ENCODE data around the gene GGTA1. TPM values are rescaled to one million over a fixed set of nuclear protein-coding genes. Genes with fewer than 3 reads are reported as not detected.

GGTA1 gene
- total and polyA plus RNA-seq, 10 donors = 11.2 to 44.9 (median 23.3) TPM

DNA sequence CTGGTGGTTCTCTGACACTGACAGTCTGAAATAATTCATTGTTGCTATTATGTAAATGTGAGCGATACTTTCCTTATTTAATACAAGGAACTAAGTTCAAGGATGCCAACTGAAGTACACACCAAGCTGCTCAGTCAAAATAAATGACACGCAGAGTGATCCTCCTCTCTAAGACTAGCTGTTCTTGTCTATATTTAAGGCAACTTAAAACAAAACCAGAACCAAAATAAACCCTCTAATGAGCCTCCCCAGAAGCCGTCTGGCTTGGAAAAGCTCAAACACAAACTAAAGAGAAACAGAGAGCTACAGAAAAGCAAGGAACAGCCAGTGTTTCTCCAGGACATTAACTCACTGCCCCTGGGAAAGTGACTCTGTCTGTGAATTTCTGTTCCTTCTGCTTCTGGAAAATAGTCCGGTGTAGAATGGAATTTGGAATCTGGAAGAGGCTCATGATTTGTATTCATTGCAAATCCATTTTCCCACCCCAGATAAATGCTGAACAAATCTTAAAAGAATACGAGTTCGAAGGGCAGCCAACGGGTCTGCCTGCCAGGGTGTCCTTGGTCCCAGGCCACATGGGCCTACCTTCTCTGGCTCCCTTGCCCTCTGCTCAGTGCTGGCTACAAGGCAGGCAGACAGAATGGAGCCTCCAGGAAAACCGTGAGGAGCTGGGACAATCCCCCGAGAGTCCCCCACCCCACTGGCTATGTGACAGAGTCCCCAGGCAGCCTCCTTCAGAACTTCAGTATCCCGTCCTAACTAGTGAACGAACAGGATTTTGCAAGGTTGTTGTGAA is 14.8 kb downstream of the GGTA1 start:
- TF ChIP-seq POLR2AphosphoS5 (IDR thresholded peaks at IDR 0.05) = no peak
- no peak for TF ChIP-seq POLR2A (IDR thresholded peaks at IDR 0.05)
- TF ChIP-seq, protein P1, sequence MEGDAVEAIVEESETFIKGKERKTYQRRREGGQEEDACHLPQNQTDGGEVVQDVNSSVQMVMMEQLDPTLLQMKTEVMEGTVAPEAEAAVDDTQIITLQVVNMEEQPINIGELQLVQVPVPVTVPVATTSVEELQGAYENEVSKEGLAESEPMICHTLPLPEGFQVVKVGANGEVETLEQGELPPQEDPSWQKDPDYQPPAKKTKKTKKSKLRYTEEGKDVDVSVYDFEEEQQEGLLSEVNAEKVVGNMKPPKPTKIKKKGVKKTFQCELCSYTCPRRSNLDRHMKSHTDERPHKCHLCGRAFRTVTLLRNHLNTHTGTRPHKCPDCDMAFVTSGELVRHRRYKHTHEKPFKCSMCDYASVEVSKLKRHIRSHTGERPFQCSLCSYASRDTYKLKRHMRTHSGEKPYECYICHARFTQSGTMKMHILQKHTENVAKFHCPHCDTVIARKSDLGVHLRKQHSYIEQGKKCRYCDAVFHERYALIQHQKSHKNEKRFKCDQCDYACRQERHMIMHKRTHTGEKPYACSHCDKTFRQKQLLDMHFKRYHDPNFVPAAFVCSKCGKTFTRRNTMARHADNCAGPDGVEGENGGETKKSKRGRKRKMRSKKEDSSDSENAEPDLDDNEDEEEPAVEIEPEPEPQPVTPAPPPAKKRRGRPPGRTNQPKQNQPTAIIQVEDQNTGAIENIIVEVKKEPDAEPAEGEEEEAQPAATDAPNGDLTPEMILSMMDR (IDR thresholded peaks at IDR 0.05 in 8 of 11, conservative IDR thresholded peaks at IDR 0.05 in 3 of 11) = no peak
- Histone ChIP-seq H3K27ac (peak overlapping the region in 7 of 8 donors; percentile 35 to 84 (median 74)), H3K4me1 (peaks cover 23 to 54% (median 36%) of the 10 kb centered on the region in 6 donors), H3K9me3 (no peaks in the 10 kb centered on the region), H3K27me3 (replicated peaks in 1 of 7) (no peaks in the 10 kb centered on the region), H3K36me3 (no peaks in the 10 kb centered on the region), H3K4me3 (no peak overlapping the region)
- 53 to 69% (median 59%) methylated on average over 11 of the region's 11 CpGs for WGBS, 5 donors
- no peak for DNase-seq
- intact Hi-C loops (cut with DNase I; ENCODE audit: low total_unique reads) = no loop called here

DNA sequence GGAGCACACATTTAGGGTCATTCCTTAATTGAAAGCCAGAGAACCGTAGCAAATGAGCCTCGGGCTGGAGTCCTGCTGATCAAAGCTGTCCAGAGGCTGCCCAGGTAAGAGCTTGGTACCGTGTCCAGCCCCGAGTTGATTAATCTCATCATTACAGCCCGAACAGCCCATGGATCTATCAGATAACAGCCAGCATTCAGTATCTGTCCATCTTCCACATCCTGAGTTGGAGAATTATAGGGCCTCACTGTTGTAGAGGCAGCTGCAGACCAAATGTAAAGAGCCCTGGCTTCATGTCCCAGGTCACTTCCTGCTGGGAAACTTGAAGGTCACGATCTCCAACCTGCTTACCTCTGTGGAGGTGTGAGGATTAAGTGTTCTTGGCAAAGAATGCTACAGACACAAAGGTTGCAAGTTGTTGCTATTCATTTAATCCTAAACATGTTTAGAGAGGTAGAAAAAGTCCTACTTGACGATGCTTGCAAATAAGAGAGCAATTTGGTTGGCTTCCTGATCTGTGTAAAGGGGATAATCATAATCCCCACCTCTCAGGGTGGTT is 16.1 kb downstream of the GGTA1 start:
- no peaks in the 10 kb centered on the region for H3K36me3 ChIP-seq
- H3K4me3 ChIP-seq = no peak overlapping the region
- TF ChIP-seq, protein P1 (IDR thresholded peaks at IDR 0.05 in 8 of 11, conservative IDR thresholded peaks at IDR 0.05 in 3 of 11) = no peak
- TF ChIP-seq POLR2A (IDR thresholded peaks at IDR 0.05) (no peak), POLR2AphosphoS5 (IDR thresholded peaks at IDR 0.05) (no peak)
- intact Hi-C loops (cut with DNase I; ENCODE audit: low total_unique reads) = no loop called here
- H3K27me3 ChIP-seq (replicated peaks in 1 of 7) = no peaks in the 10 kb centered on the region
- H3K27ac ChIP-seq = no peak overlapping the region
- WGBS, 5 donors = 70 to 81% (median 77%) methylated on average over 5 to 7 of the region's 7 CpGs
- H3K9me3 ChIP-seq = no peaks in the 10 kb centered on the region
- DNase-seq = no peak
- H3K4me1 ChIP-seq = peaks cover 23 to 54% (median 38%) of the 10 kb centered on the region in 6 donors

DNA sequence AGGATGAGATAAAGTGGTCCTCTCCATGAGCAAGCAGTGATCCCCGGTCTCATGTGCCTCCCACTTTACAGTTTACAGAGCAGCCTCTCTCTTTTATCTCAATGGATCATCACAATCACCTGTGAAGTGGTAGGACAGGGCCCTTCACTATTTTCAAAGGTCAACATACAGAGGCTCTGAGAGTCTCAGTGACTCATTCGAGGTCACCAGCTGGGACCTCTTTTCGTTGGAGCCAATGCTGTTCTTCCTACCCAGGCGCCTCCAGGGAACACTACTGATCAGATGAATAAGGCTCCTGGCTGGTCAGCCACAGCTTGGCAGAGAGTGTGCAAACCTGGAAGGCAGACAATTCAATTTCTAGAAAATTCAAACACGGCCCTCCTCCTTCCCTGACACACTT is 16.6 kb downstream of the GGTA1 start:
- TF ChIP-seq POLR2AphosphoS5 (IDR thresholded peaks at IDR 0.05) (no peak), POLR2A (IDR thresholded peaks at IDR 0.05) (no peak)
- TF ChIP-seq, protein P1 (IDR thresholded peaks at IDR 0.05 in 8 of 11, conservative IDR thresholded peaks at IDR 0.05 in 3 of 11) = no peak
- Histone ChIP-seq H3K4me1 (peaks cover 23 to 54% (median 38%) of the 10 kb centered on the region in 6 donors), H3K27me3 (replicated peaks in 1 of 7) (no peaks in the 10 kb centered on the region), H3K27ac (no peak overlapping the region), H3K36me3 (peaks cover 0 to 3% (median 0%) of the 10 kb centered on the region in 6 donors), H3K4me3 (no peak overlapping the region), H3K9me3 (no peaks in the 10 kb centered on the region)
- WGBS, 5 donors = 73 to 81% (median 75%) methylated on average over 5 of the region's 5 CpGs
- intact Hi-C loops (cut with DNase I; ENCODE audit: low total_unique reads) = no loop called here
- DNase-seq = no peak
